HEK293 (cell line): ENCODE measurements around the gene MME.

ENCODE experiments used
- CTCF ChIA-PET: fragments of 350-600 bp; formaldehyde crosslinking; extraction: SDS; loops from one replicate; lab custom pipeline; 2021; ENCODE audit warnings: antibody characterized with exemption; lab: Yijun Ruan, JAX
- POLR2A ChIA-PET: fragments of 300-600 bp; formaldehyde crosslinking; extraction: SDS; loops from one replicate; lab custom pipeline; 2020; ENCODE audit warnings: antibody characterized with exemption, inconsistent platforms; lab: Yijun Ruan, JAX
- H3K27ac ChIP-seq: fragments of 200-500 bp; sonication (Bioruptor generic); 2 replicates; pipeline ENCODE4 v1.5.1; 2014; ENCODE audit warnings: low read depth, low read length, control low read depth, inconsistent platforms; ENCODE audit errors: extremely low read depth
- H3K36me3 ChIP-seq, 2 experiments: fragments of 200-500 bp in 1 of 2; sonication (Bioruptor generic) in 1 of 2; 1 replicate in 1 of 2; 2 replicates in 1 of 2; pipeline ENCODE4 v1.5.1; 2014 to 2017; ENCODE audit warnings: inconsistent platforms in 2 of 2, low read length in 2 of 2; ENCODE audit not compliant: control insufficient read depth in 2 of 2, insufficient read depth in 1 of 2
- H3K4me1 ChIP-seq: fragments of 200-500 bp; sonication (Bioruptor generic); 2 replicates; pipeline ENCODE4 v1.5.1; 2014; ENCODE audit warnings: mild to moderate bottlenecking, low read length, inconsistent platforms; ENCODE audit not compliant: control insufficient read depth, insufficient read depth
- H3K4me3 ChIP-seq: 2 replicates; pipeline ENCODE4 v1.5.1; 2011; ENCODE audit warnings: low read depth, mild to moderate bottlenecking, control low read depth, low read length, moderate library complexity
- H3K9me3 ChIP-seq: fragments of 200-500 bp; sonication (Bioruptor generic); 2 replicates; pipeline ENCODE4 v1.5.1; 2014; ENCODE audit warnings: low read depth, low read length, inconsistent platforms; ENCODE audit not compliant: control insufficient read depth, insufficient read depth
- BCL11A ChIP-seq: fragments of 450-650 bp; formaldehyde crosslinking; IDR thresholded peaks from 2 replicates; pipeline ENCODE4 v1.5.1; 2016; ENCODE audit warnings: low read depth, missing biosample characterization, missing genetic modification characterization
- EGR2 ChIP-seq: fragments of 450-650 bp; formaldehyde crosslinking; IDR thresholded peaks from 2 replicates; pipeline ENCODE4 v1.5.1; 2016; ENCODE audit warnings: low read depth, missing biosample characterization, missing genetic modification characterization
- FEZF1 ChIP-seq: fragments of 450-650 bp; formaldehyde crosslinking; IDR thresholded peaks from 2 replicates; pipeline ENCODE4 v1.5.1; 2016; ENCODE audit warnings: missing biosample characterization, missing genetic modification characterization
- IKZF3 ChIP-seq: fragments of 450-650 bp; IDR thresholded peaks from 2 replicates; pipeline ENCODE4 v1.5.0; 2018; ENCODE audit warnings: missing biosample characterization, mild to moderate bottlenecking, missing genetic modification characterization, moderate library complexity
- MYNN ChIP-seq: fragments of 450-650 bp; formaldehyde crosslinking; IDR thresholded peaks from 2 replicates; pipeline ENCODE4 v1.5.1; 2016; ENCODE audit warnings: missing biosample characterization, missing genetic modification characterization, borderline replicate concordance
- SETDB1 ChIP-seq: IDR thresholded peaks from one replicate; pipeline ENCODE4 v1.6.1; 2017; ENCODE audit warnings: mild to moderate bottlenecking, low read length, moderate library complexity, mixed read lengths; ENCODE audit not compliant: insufficient read length
- YY2 ChIP-seq: fragments of 450-650 bp; formaldehyde crosslinking; IDR thresholded peaks from 2 replicates; pipeline ENCODE4 v1.5.1; 2016; ENCODE audit warnings: missing biosample characterization, missing genetic modification characterization
- ZFHX2 ChIP-seq: fragments of 450-650 bp; formaldehyde crosslinking; conservative IDR thresholded peaks from 2 replicates; pipeline ENCODE4 v1.5.1; 2016; ENCODE audit warnings: missing biosample characterization, missing genetic modification characterization
- ZFP41 ChIP-seq: fragments of 450-650 bp; formaldehyde crosslinking; IDR thresholded peaks from 2 replicates; pipeline ENCODE4 v1.5.1; 2016; ENCODE audit warnings: missing biosample characterization, missing genetic modification characterization, borderline replicate concordance
- ZNF121 ChIP-seq: fragments of 450-650 bp; formaldehyde crosslinking; IDR thresholded peaks from 2 replicates; pipeline ENCODE4 v1.5.1; 2016; ENCODE audit warnings: missing biosample characterization, missing genetic modification characterization
- ZNF132 ChIP-seq: fragments of 450-650 bp; formaldehyde crosslinking; IDR thresholded peaks from 2 replicates; pipeline ENCODE4 v1.5.1; 2017; ENCODE audit warnings: missing biosample characterization, missing genetic modification characterization, borderline replicate concordance
- ZNF140 ChIP-seq: fragments of 450-650 bp; formaldehyde crosslinking; IDR thresholded peaks from 2 replicates; pipeline ENCODE4 v1.5.1; 2016; ENCODE audit warnings: missing biosample characterization, missing genetic modification characterization
- ZNF211 ChIP-seq: fragments of 450-650 bp; formaldehyde crosslinking; IDR thresholded peaks from 2 replicates; pipeline ENCODE4 v1.5.1; 2016; ENCODE audit warnings: low read depth, missing biosample characterization, missing genetic modification characterization
- ZNF214 ChIP-seq: fragments of 450-650 bp; formaldehyde crosslinking; IDR thresholded peaks from 2 replicates; pipeline ENCODE4 v1.5.1; 2017; ENCODE audit warnings: missing biosample characterization, mild to moderate bottlenecking, missing genetic modification characterization, borderline replicate concordance
- ZNF366 ChIP-seq: fragments of 450-650 bp; formaldehyde crosslinking; conservative IDR thresholded peaks from 2 replicates; pipeline ENCODE4 v1.5.1; 2016; ENCODE audit warnings: missing biosample characterization, missing genetic modification characterization
- ZNF473 ChIP-seq: fragments of 450-650 bp; formaldehyde crosslinking; IDR thresholded peaks from 2 replicates; pipeline ENCODE4 v1.5.1; 2017; ENCODE audit warnings: missing biosample characterization, missing genetic modification characterization
- ZNF571 ChIP-seq: fragments of 450-650 bp; formaldehyde crosslinking; IDR thresholded peaks from 2 replicates; pipeline ENCODE4 v1.5.0; 2017; ENCODE audit warnings: missing biosample characterization, missing genetic modification characterization
- ZNF585B ChIP-seq: fragments of 450-650 bp; formaldehyde crosslinking; IDR thresholded peaks from 2 replicates; pipeline ENCODE4 v1.5.1; 2016; ENCODE audit warnings: missing biosample characterization, missing genetic modification characterization
- ZNF658 ChIP-seq: fragments of 450-650 bp; formaldehyde crosslinking; IDR thresholded peaks from 2 replicates; pipeline ENCODE4; 2016; ENCODE audit warnings: missing biosample characterization, missing genetic modification characterization
- ZNF664 ChIP-seq: fragments of 450-650 bp; formaldehyde crosslinking; IDR thresholded peaks from 2 replicates; pipeline ENCODE4 v1.5.1; 2016; ENCODE audit warnings: missing biosample characterization, missing genetic modification characterization
- ZNF670 ChIP-seq: fragments of 450-650 bp; formaldehyde crosslinking; IDR thresholded peaks from 2 replicates; pipeline ENCODE4 v1.5.1; 2016; ENCODE audit warnings: missing biosample characterization, missing genetic modification characterization, low read depth
- TF ChIP-seq, protein P1 (sequence below): fragments of 450-650 bp; formaldehyde crosslinking; IDR thresholded peaks from 2 replicates; pipeline ENCODE4 v1.5.1; 2017; ENCODE audit warnings: missing biosample characterization, missing genetic modification characterization
- TF ChIP-seq, protein P2 (sequence below): fragments of 450-650 bp; formaldehyde crosslinking; conservative IDR thresholded peaks from 2 replicates; pipeline ENCODE4 v1.5.1; 2016; ENCODE audit warnings: low read depth, missing biosample characterization, missing genetic modification characterization
- TF ChIP-seq, protein P3 (sequence below): fragments of 450-650 bp; formaldehyde crosslinking; IDR thresholded peaks from 2 replicates; pipeline ENCODE4 v1.5.1; 2017; ENCODE audit warnings: missing biosample characterization, missing genetic modification characterization
- TF ChIP-seq, protein P4 (sequence below): fragments of 450-650 bp; formaldehyde crosslinking; conservative IDR thresholded peaks from 2 replicates; pipeline ENCODE4 v1.5.1; 2016; ENCODE audit warnings: low read depth, missing biosample characterization, missing genetic modification characterization

The MME gene

DNA sequence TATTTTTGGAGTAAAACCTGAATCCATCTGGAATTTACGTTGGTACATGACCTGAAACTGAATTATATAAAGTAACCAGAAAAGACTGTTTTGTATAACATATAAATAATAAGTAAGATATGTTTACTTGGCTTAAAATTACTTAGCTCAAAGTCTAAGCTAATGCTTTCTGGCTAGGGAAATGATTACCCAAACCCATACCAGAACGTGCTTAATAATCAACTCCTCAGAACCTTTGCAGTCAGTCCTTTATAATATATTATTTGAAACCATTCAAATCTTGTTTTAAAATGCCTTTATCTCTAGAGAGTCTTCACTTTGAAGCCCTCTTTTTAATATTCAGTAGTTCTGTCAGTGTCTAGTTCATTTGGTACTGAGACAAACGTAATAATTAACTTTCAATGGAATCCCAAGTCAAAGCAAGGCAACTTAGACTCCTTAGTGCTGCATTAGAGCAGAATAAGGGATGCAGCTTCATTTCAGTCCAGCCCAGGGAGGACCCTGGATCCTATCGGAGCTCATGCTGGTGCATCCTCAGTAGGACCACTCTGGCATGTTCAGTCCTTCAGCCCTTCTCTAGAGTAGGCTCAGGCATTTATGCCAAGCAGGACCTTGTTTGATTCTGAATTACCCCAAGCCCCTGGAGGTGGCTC lies 81.6 kb downstream of the MME start:
- Histone ChIP-seq H3K4me1 (no peaks in the 10 kb centered on the region), H3K9me3 (no peaks in the 10 kb centered on the region), H3K4me3 (no peak overlapping the region), H3K36me3 (no peaks in the 10 kb centered on the region), H3K27ac (no peak overlapping the region)
- TF ChIP-seq, protein P1, sequence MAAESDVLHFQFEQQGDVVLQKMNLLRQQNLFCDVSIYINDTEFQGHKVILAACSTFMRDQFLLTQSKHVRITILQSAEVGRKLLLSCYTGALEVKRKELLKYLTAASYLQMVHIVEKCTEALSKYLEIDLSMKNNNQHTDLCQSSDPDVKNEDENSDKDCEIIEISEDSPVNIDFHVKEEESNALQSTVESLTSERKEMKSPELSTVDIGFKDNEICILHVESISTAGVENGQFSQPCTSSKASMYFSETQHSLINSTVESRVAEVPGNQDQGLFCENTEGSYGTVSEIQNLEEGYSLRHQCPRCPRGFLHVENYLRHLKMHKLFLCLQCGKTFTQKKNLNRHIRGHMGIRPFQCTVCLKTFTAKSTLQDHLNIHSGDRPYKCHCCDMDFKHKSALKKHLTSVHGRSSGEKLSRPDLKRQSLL (tag by site-specific recombination): no peak
- TF ChIP-seq ZNF211: no peak
- no peak for TF ChIP-seq IKZF3 (tag by site-specific recombination)
- TF ChIP-seq ZNF670 (tag by site-specific recombination): no peak
- no peak for TF ChIP-seq YY2 (tag by site-specific recombination)
- no peak for TF ChIP-seq SETDB1
- TF ChIP-seq ZNF132: no peak
- TF ChIP-seq ZNF473 (tag by site-specific recombination): no peak
- TF ChIP-seq ZNF214 (tag by site-specific recombination): no peak
- TF ChIP-seq ZNF140 (tag by site-specific recombination): no peak
- TF ChIP-seq, protein P2, sequence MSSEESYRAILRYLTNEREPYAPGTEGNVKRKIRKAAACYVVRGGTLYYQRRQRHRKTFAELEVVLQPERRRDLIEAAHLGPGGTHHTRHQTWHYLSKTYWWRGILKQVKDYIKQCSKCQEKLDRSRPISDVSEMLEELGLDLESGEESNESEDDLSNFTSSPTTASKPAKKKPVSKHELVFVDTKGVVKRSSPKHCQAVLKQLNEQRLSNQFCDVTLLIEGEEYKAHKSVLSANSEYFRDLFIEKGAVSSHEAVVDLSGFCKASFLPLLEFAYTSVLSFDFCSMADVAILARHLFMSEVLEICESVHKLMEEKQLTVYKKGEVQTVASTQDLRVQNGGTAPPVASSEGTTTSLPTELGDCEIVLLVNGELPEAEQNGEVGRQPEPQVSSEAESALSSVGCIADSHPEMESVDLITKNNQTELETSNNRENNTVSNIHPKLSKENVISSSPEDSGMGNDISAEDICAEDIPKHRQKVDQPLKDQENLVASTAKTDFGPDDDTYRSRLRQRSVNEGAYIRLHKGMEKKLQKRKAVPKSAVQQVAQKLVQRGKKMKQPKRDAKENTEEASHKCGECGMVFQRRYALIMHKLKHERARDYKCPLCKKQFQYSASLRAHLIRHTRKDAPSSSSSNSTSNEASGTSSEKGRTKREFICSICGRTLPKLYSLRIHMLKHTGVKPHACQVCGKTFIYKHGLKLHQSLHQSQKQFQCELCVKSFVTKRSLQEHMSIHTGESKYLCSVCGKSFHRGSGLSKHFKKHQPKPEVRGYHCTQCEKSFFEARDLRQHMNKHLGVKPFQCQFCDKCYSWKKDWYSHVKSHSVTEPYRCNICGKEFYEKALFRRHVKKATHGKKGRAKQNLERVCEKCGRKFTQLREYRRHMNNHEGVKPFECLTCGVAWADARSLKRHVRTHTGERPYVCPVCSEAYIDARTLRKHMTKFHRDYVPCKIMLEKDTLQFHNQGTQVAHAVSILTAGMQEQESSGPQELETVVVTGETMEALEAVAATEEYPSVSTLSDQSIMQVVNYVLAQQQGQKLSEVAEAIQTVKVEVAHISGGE (tag by site-specific recombination): no peak
- TF ChIP-seq, protein P3, sequence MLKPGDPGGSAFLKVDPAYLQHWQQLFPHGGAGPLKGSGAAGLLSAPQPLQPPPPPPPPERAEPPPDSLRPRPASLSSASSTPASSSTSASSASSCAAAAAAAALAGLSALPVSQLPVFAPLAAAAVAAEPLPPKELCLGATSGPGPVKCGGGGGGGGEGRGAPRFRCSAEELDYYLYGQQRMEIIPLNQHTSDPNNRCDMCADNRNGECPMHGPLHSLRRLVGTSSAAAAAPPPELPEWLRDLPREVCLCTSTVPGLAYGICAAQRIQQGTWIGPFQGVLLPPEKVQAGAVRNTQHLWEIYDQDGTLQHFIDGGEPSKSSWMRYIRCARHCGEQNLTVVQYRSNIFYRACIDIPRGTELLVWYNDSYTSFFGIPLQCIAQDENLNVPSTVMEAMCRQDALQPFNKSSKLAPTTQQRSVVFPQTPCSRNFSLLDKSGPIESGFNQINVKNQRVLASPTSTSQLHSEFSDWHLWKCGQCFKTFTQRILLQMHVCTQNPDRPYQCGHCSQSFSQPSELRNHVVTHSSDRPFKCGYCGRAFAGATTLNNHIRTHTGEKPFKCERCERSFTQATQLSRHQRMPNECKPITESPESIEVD (tag by site-specific recombination): no peak
- no peak for TF ChIP-seq ZNF664 (tag by site-specific recombination)
- no peak for TF ChIP-seq ZFP41
- TF ChIP-seq MYNN (tag by site-specific recombination): no peak
- ChIA-PET POLR2A (no interaction called here), CTCF (no interaction called here)

DNA sequence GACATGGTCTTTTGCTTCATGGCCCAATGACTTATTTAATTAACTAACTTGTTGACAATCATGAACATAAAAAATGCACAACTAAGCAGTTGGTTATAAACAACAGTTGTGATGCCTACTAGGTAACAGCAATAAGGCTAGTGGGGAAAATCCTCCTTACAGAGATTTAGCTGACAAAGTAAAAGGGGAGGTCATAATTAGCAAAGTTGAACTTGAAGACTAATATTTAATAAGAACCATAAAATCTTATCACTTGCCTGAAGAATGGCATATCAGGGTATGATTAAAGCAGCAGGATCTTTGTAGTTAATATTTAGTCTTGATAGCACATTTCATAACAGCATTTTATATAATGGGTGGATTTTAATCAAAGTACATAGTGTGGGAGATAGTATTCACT lies 84.2 kb downstream of the MME start:
- no peak overlapping the region for H3K27ac ChIP-seq
- CTCF ChIA-PET: no interaction called here
- H3K4me1 ChIP-seq: no peaks in the 10 kb centered on the region
- POLR2A ChIA-PET: no interaction called here
- no peaks in the 10 kb centered on the region for H3K36me3 ChIP-seq
- no peak overlapping the region for H3K4me3 ChIP-seq
- no peaks in the 10 kb centered on the region for H3K9me3 ChIP-seq
- no peak for TF ChIP-seq EGR2
- no peak for TF ChIP-seq ZNF585B (tag by site-specific recombination)
- no peak for TF ChIP-seq ZNF658 (tag by site-specific recombination)
- TF ChIP-seq ZNF571: no peak
- TF ChIP-seq ZNF121: no peak
- TF ChIP-seq ZNF366: no peak
- no peak for TF ChIP-seq FEZF1 (tag by site-specific recombination)
- no peak for TF ChIP-seq ZNF132
- TF ChIP-seq, protein P4, sequence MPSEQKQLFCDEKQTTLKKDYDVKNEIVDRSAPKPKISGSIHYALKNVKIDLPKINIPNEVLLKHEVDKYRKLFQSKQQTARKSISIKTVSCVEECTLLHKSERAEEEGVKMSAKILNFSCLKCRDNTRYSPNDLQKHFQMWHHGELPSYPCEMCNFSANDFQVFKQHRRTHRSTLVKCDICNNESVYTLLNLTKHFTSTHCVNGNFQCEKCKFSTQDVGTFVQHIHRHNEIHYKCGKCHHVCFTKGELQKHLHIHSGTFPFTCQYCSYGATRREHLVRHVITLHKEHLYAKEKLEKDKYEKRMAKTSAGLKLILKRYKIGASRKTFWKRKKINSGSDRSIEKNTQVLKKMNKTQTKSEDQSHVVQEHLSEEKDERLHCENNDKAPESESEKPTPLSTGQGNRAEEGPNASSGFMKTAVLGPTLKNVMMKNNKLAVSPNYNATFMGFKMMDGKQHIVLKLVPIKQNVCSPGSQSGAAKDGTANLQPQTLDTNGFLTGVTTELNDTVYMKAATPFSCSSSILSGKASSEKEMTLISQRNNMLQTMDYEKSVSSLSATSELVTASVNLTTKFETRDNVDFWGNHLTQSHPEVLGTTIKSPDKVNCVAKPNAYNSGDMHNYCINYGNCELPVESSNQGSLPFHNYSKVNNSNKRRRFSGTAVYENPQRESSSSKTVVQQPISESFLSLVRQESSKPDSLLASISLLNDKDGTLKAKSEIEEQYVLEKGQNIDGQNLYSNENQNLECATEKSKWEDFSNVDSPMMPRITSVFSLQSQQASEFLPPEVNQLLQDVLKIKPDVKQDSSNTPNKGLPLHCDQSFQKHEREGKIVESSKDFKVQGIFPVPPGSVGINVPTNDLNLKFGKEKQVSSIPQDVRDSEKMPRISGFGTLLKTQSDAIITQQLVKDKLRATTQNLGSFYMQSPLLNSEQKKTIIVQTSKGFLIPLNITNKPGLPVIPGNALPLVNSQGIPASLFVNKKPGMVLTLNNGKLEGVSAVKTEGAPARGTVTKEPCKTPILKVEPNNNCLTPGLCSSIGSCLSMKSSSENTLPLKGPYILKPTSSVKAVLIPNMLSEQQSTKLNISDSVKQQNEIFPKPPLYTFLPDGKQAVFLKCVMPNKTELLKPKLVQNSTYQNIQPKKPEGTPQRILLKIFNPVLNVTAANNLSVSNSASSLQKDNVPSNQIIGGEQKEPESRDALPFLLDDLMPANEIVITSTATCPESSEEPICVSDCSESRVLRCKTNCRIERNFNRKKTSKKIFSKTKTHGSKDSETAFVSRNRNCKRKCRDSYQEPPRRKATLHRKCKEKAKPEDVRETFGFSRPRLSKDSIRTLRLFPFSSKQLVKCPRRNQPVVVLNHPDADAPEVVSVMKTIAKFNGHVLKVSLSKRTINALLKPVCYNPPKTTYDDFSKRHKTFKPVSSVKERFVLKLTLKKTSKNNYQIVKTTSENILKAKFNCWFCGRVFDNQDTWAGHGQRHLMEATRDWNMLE (tag by site-specific recombination): no peak
- TF ChIP-seq BCL11A: no peak
- no peak for TF ChIP-seq ZFHX2
